Skin of body (tissue), 2 donors: Measurements from ENCODE around the gene MRPS5. TPM values are rescaled to one million over a fixed set of nuclear protein-coding genes. Genes with fewer than 3 reads are reported as not detected.
"Not testable (repeated sequence)": the region's sequence is repeated elsewhere in the genome, so short reads cannot be mapped to it uniquely, and the experiment has no call there.

ENCODE experiments used
- DNase-seq: peaks from one replicate; lab custom pipeline; 2025; lab: John Stamatoyannopoulos, UW
- total RNA-seq: library from RNA; depleted of rRNA; stranded (reverse); fragments of >200 nt; gene quantifications from one replicate; pipeline ENCODE4 v1.2.3, GENCODE V29; 2014

Gene MRPS5
- 52.0 TPM for total RNA-seq

DNA sequence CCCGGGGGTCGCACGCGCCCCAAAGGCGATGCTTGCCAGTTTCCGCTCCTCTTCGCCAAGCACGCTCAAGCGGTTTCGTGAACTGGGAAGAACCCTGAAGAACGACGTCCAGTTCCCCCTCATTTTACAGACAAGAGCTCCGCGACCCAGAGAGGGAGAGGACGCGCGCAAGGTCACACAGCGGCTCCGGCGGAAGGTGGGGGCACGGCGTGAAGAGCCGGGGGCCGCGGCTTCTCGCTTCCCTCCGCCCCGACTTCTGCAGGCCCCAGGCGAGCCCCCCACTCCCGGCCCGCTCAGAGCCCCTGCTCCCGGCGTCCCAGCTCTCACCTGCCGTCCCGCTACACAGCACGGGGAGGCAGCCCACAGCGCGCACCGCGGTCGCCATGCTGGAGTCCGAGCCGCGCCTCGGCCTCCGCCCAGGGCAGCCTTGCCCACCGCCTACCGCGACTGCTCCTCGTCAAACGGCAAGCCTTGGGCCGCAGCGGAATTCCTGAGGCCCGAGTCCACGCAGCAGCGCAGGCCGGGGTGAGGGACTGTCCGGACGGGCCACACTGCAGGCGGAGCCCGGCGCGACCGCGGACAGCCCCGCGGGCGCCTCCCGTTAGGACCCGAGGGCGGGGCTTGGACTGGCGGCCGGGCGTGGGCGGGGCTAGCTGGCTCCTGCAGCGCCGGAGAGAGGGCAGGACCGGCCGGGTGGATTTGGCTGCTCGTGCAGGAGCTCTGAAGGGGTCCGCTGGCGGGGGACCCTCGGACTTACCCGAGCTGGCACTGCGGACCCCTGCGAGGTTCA is at the start of gene MRPS5:
TSS of gene MRPS5 (minus strand) at position 402 of the 790 bp plus-strand sequence. CDS start at position 385, 17 bp downstream.
- DNase-seq = peak; percentile 44

DNA sequence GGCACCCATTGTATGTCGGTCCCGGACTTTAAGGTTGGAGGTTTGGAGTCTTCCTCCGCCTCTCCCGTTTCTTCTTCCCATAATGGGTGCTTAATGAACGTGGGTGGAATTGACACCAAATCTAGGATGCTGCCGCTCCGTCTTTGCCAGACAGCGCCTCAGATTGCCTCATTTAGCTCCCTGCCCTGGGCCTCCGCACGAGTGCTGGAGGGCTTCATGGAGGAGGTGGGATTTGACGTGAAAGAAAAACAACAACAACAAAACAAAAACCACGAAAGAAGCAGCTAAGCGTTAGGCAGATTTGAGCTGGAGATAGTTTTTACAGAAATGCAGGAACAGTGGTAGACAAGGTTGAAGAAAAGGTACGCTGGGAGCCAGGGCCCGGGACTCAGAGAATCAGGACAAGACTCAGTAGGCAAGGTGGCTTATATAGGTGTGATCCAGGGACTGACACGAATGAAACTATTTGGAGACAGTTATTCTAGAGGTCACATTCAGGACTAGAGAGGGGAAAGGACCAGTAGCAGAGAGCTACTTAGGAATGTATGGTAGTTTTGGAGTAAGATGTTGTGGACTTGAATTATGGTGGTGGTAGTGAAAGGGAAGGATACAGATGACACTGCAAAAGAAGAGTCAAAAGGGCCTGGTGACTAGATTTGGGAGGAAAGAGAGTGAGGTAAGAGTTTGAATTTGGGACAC is 44.6 kb upstream of the MRPS5 start:
- DNase-seq = no peak

DNA sequence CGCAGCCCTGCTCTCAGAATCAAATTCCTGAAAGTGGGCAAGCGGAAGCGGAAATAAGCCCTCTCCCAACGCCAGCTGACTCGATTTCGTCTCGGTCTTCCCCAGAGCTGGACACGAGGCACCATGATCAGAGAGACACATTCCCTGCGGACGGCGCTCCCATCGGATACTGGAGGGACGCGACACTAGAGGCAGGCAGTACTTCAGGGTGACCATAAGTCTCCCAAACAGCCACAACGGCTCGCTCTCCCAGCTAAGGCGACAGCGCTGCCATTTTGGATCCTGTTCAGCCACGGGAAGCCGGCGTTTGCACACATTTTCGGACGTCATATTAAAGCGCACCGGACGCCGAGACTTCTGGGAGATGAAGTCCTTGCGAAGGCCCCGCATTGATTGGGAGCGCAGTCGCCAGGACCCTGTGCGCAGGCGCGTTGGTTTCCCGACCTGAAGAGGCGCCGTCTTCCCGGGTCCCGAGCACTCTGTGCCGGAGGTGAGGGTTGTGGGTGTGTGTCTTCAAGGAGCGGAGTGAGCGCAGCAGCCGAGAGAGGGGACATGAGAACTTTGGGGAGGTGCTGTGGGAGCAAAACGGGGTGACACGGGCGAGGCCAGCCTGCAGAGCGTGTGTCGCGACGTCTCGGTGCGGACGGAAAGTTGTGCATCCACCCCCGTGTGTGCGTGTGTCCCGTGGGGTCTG is 43.9 kb upstream of the MRPS5 start, which contains the start of gene ZNF2:
TSS of gene ZNF2 (plus strand) at position 439 of the 694 bp plus-strand sequence. CDS start 10,418 bp downstream, outside the sequence.
- DNase-seq = peak; percentile 96

DNA sequence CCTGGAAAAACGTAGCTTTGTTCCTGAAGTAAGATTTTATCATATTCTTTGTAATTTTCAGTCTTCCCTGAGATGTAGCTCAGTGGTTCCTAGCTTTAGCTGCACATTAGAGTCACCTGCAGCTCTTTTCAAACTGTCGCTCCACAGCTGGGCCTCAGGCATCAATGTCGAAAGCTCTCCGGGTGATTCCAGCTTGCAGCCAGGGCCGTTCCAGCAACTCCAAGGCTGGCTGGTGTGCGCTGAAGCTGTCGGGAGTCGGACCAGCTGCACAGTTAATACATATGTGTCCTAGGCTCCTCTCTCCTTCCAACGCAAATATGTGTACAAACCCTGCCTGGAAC is 43.4 kb upstream of the MRPS5 start:
- no peak for DNase-seq

DNA sequence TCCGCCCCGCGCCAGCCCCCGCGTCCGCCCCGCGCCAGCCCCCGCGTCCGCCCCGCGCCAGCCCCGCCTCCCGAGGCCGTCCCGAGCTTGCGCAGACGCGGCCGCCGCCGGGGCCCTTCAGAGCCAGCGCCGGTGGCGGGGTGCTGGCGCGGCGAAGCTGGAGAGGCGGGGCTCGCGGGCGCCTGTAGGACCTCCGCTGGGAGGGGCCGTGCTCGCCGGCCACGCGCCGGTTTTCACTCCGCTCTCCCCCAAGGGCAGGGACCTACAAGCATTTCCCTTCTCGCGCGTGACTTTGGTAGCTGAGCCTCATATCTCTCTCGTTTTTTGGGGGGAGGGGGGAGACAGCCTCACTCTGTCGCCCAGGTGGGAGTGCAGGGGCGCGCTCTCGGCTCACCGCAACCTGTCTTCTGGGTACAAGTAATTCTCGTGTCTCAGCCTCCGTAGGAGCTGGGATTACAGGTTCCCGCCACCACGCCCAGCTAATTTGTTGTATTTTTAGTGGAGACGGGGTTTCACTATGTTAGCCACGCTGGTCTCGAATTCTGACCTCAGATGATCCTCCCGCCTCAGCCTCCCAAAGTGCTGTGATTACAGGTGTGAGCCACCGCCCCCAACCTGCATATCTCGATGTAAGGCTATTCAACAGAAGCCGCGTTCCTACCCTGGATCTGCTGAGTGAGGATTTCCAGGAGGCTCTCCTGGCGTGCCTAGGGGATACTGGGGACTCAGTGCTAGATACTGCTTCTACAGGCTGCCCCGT is 38.3 kb upstream of the MRPS5 start, which contains the start of gene ZNF514:
TSS of gene ZNF514 (minus strand) at position 159 of the 760 bp plus-strand sequence. CDS start 6,595 bp downstream, outside the sequence.
- peak; percentile 21 for DNase-seq

DNA sequence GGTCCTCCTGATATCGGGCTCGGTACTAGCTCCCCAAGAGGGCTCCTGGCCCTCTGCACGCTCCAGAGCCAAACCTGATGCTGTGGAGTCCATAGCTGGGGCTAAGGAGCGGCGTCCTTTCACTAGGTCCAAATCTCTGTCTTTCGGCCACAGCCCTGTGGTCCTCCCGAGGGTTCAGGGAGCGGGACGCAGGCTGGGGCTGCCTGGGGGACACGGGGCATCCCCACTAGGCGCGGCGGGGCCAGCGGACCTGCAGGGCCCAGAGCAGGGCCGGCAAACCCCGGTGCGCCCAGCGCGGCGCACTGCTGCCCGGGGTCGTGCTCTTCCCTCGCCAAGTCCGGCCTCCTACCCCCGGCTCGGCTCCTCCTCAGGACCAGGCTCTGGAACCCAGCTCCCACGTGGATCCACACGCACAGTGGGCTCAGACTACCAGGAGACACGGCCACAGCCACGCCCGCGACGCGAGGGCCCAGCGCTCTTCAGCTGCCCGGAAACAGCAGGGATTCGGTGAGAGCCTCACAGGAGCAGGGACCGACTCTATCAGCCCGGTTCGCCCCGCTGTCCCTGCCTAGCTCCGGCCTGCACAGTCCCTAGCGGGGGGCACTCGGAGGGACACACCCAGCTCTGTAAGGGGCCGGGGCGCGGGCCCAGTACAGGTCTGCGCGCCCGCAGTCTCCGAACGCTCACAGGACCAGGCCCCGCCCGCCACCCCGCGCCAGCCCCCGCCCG is 37.4 kb upstream of the MRPS5 start:
- DNase-seq = peak; percentile 10

DNA sequence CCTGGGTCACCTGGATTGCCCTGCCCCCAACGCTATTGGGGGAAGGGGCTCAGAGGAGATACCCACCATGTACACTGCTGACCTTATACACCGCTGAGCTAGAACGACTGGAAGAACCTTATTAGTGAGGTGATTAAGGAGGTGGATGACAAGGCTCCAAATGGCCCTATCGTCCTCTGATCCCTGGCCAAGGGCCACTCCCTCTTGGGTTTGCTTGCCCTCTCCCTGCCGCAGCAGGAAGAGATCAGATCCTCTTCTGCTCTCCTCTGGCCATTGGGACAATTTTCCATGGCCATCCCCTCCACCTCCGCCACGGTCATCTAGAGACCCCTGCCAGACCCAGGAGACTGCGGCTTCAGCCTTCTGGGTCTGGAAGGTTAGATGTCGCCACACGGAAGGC is 36.8 kb upstream of the MRPS5 start:
- no peak for DNase-seq

DNA sequence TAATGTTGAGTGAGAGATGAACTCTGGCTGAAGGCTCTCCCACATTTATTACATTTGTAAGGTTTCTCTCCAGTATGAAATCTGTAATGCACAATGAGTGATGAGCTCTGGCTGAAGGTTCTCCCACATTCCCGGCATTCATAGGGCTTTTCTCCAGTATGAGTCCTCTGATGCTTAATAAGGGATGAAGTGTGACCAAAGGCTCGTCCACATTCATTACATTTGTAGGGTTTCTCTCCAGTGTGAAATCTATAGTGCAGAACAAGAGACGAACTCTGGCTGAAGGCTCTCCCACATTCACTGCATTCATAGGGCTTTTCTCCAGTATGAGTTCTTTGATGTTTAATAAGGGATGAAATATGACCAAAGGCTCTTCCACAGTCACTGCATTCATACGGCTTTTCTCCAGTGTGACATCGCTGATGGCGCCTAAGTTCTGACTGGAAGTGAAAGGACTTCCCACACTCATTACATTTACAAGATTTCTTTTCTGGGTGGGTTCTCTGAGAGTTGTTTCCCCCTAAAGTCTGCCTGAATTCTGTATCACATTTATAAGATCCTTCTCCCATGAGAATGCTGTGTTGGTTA is 27.9 kb upstream of the MRPS5 start:
- no peak for DNase-seq

DNA sequence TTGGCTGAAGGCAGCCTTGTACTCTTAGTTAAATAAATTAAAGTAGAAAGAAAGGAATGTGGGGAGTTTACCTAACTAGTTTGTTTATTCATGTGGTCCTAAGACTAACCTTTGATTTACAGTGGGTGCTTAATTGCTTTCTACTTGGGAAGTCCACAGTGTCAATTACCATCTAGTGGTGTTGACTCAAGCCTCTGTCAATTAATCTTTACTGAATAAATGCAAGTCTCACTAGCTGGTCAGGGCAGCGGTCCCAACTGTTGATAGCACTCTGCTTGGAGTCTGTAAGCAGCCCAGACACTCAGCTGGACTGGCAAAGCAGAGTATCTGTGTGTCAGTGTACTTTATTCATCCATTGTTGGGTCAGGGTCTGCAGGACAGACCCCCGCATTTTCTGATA is 22.2 kb upstream of the MRPS5 start:
- DNase-seq = no peak

DNA sequence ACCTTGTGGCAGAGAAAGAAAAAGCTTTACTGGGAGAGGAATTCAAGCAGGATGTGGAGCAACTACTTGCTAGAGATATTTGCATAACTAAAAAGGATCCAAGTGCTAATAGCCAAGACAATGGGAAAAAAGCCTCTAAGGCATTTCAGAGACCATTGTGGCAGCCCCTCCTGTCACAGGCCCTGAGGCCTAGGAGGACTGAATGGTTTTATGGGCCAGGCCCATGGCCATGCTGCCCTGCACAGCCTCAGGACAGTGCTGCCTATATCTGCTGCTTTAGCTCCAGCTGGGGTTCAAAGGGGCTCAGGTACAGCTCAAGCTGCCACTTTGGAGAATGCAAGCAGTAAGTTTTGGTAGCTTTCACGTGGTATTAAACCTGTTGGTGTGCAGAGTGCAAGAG is 17.1 kb upstream of the MRPS5 start:
- no peak for DNase-seq

DNA sequence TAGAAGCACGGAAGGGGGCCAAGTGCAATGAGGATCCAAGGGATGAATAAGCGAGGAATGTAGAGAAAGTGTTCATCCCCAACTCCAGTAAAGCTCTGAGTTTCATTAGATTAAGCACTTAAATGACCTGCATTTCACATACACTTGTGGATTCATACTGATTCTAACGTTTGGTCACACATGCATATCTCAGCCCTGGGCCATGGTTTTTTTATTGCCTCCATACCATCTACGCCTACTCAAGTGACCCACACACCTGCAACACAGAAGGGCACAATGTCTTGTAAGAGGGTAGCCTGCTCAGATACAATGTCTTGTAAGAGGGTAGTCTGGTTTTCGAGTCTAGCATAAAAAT is 566 bp upstream of the MRPS5 start:
- peak; percentile 43 for DNase-seq

DNA sequence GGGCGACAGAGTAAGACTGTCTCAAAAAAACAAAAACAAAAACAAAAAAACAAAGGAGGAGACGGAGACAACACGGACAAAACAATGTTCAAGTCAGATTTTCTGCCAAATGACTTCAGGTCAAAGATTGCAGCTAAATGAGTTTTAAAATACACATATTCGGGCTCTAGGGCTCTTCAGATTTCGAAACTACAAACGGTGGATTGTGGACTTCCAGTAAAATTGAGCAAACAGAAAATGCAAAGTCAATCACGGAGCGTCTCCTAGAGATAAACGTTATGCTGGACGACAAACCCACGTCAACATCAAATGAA is 558 bp downstream of the MRPS5 start:
- DNase-seq = no peak

DNA sequence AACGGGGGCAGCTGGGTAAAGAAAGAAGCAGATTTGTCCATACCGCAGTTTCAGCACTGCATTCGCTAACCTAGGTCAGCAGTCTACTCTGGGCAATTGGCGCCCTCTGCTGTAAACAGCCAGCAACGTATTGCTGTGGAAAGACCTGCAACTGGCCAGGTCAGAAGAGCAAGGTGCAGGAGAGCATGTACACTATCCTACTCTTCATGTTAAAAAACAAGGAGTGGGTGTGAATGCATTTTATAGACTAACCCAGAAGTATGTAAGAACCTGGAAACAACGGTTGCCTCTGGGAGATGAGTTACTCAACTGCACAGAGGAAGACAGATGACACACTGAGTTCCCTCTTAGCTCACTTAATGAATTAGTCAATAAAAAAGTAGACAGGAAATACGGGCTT is 6.2 kb downstream of the MRPS5 start:
- DNase-seq = peak; percentile 3

DNA sequence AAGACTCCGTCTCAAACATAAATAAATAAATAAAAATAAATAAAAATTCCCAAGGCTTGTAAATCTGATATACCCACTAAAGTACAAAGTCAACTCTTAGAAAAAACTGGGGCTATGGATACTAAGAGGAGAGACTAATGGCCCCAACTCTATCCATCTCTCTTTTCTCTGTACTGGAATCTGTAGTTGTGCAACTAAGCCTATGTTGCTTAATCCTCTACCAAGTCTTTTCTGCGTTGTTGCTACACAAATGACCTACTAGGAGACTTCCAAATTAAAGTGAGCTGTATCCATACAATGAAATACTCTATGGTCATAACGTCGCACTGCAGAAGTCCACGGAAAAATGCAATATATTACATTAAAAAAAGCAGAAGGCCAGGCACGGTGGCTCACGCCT is 8.1 kb downstream of the MRPS5 start:
- no peak for DNase-seq

DNA sequence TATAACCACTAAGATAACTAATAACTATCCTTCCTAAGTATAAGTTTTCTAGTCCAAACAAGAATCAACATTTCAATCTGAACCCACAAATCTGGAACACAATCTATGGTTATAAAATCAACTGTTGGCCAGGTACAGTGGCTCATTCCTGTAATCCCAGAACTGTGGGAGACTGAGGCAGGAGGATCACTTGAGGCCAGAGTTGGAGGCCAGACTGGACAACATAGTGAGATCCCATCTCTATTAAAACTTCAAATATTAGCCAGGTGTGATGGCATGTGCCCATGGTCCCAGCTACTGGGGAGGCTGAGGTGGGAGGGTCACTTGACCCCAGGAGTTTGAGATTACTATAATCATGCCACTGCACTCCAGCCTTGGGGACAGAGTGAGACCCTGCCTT is 11.2 kb downstream of the MRPS5 start:
- DNase-seq = no peak

DNA sequence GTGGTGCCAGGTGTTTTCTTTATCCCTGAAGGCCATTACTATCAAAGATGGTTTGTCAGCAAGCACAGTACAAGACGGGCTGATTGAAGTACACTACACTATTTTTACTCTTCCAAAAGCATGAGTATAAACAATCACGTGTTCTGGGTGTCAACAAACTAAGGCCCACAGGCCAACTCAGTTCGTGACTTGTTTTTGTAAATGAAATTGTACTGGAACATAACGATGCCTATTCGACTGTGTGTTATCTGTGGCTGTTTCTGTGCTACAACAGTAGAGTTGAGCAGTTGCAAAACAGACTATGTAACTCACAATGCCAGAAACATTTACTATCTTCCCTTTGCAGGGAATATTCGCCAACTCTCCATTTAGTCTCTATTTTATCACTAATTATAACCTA is 12.3 kb downstream of the MRPS5 start:
- no peak for DNase-seq

DNA sequence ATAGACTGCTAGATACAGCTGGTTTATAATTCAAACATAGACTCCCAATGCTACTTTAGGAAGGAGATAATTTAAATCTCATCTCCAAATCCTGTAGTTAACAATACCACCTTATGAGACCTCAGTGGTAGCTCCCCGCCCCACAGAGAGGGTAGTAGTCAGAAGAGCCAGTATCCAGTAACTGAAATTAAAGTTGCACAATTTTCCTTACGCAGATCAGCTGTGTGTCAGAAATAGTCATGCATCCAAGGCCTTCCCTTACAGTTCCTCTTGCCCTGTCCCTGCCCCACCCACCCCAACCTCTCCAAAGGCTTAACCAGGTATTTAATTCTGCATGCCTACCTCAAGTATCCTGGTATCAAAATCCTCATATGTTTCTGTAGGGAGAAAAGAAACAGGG is 15.5 kb downstream of the MRPS5 start:
- DNase-seq = no peak

DNA sequence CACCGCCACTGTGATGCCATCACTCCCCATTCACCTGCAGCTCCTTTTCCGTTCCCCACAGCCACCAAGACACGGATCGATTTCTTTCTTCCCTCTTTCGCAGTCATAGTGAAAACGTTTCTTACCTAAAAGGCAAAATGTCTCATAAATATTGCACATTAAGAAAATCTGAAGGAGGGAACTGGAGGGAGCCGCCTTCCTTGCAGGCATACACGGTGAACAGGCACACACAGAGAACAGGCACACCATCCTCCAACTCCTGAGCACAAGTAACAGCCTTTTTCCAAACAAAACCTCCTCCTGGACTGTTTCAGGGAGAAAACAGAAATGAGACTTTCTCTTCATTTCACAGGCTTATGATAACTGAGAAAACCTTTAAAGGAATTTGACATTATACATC is 17.0 kb downstream of the MRPS5 start:
- DNase-seq = no peak

DNA sequence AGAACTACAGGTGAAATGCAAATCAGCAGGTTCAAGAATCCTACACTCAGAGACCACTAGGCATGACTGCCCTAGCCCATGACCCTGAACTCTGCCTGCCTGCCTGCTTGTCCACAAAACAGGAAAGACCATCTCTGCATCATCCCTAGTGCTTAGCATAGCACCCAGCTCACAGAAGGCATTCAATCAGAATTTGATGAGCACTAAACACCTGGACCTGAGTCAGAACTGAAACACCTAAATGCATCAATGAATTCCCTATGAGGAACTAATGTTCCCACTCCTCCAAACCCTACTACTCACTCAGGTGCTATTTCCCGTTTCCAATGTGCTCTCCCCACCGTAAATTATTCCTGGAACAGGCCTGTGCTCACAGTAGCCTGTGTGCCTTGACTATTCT is 21.7 kb downstream of the MRPS5 start:
- DNase-seq = no peak

DNA sequence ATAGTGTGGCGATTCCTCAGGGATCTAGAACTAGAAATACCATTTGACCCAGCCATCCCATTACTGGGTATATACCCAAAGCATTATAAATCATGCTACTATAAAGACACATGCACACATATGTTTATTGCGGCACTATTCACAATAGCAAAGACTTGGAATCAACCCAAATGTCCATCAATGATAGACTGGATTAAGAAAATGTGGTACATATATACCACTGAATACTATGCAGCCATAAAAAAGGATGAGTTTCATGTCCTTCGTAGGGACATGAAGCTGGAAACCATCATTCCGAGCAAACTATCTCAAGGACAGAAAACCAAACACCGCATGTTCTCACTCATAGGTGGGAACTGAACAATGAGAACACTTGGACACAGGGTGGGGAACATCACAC is 23.3 kb downstream of the MRPS5 start:
- not testable (repeated sequence) for DNase-seq
